Measurements from ENCODE around the gene SPTA1. TPM values are rescaled to one million over a fixed set of nuclear protein-coding genes. Genes with fewer than 3 reads are reported as not detected.
"Not testable (repeated sequence)": the region's sequence is repeated elsewhere in the genome, so short reads cannot be mapped to it uniquely, and the experiment has no call there.

Gene SPTA1
- total RNA-seq, 1 experiment from 2014 or later, result not detected

DNA sequence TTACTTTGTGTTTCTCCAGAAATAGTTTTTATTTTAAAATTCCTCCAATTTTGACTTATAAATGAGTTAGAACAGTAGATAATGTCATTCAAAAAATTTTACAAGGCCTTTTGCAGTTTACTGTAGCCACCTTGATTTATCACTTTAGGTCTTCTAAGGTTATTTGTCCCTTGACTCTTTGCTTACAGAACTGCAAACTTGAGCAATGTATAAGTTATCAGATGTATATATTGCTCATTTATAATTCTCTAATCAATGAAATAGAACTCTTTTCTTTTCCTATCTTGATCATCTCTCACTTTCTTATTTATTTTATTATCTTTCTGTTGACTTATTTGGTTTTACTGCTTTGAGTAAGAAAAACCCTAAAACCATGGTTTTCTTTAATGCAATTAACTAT is 5.8 kb upstream of the SPTA1 start:
- no TSS peak for BruUV-seq (replicated peaks)
- H3K4me1 Mint-ChIP-seq (ENCODE audit: insufficient read depth, unreplicated experiment), result no peaks in the 10 kb centered on the region
- H3K4me3 Mint-ChIP-seq (ENCODE audit: unreplicated experiment), result no peak overlapping the region
- CTCF ChIA-PET, result no interaction called here
- H3K27me3 Mint-ChIP-seq (ENCODE audit: insufficient read depth, unreplicated experiment), result peaks cover 60% of the 10 kb centered on the region
- no peak for DNase-seq (ENCODE audit: unreplicated experiment)
- H3K36me3 Mint-ChIP-seq (ENCODE audit: insufficient read depth, unreplicated experiment), result no peaks in the 10 kb centered on the region
- intact Hi-C loops (cut with micrococcal nuclease), result no loop called here
- TF ChIP-seq, protein P1, sequence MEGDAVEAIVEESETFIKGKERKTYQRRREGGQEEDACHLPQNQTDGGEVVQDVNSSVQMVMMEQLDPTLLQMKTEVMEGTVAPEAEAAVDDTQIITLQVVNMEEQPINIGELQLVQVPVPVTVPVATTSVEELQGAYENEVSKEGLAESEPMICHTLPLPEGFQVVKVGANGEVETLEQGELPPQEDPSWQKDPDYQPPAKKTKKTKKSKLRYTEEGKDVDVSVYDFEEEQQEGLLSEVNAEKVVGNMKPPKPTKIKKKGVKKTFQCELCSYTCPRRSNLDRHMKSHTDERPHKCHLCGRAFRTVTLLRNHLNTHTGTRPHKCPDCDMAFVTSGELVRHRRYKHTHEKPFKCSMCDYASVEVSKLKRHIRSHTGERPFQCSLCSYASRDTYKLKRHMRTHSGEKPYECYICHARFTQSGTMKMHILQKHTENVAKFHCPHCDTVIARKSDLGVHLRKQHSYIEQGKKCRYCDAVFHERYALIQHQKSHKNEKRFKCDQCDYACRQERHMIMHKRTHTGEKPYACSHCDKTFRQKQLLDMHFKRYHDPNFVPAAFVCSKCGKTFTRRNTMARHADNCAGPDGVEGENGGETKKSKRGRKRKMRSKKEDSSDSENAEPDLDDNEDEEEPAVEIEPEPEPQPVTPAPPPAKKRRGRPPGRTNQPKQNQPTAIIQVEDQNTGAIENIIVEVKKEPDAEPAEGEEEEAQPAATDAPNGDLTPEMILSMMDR (IDR thresholded peaks at IDR 0.05; ENCODE audit: unreplicated experiment), result no peak
- no peak overlapping the region for H3K27ac Mint-ChIP-seq (ENCODE audit: low read depth, unreplicated experiment)
- POLR2A ChIA-PET, result interaction anchor here (0.7 to 1.3 kb wide), 2 partner anchors 78 to 710 kb away, joined by 3 to 4 read pairs; no protein-coding TSS in a partner anchor
- no peaks in the 10 kb centered on the region for H3K9me3 Mint-ChIP-seq (ENCODE audit: unreplicated experiment)

DNA sequence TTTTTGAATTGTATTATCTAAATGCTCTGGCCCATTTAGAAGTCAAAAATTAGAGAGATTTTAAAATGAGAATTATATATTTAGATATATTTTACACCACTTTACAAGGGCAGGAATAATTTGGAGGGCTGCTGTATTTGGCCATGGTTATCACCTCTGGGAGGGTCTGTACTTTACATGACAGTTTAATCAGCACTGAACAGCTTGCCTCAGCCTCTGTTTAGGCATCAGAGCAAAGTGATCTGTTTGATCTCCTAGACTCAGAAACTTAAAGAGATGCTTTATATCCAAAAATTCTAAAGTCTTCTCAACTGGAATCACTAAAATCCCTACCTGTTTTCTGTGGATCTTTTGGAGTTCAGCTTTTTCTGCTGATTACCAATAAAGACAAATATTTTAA is 5.4 kb upstream of the SPTA1 start:
- ChIA-PET CTCF (no interaction called here), POLR2A (no interaction called here)
- no peaks in the 10 kb centered on the region for H3K4me1 Mint-ChIP-seq (ENCODE audit: insufficient read depth, unreplicated experiment)
- H3K9me3 Mint-ChIP-seq (ENCODE audit: unreplicated experiment), result no peaks in the 10 kb centered on the region
- TF ChIP-seq, protein P1 (IDR thresholded peaks at IDR 0.05; ENCODE audit: unreplicated experiment), result no peak
- BruUV-seq (replicated peaks), result no TSS peak
- intact Hi-C loops (cut with micrococcal nuclease), result no loop called here
- DNase-seq (ENCODE audit: unreplicated experiment), result no peak
- H3K27me3 Mint-ChIP-seq (ENCODE audit: insufficient read depth, unreplicated experiment), result peaks cover 64% of the 10 kb centered on the region
- no peak overlapping the region for H3K4me3 Mint-ChIP-seq (ENCODE audit: unreplicated experiment)
- H3K27ac Mint-ChIP-seq (ENCODE audit: low read depth, unreplicated experiment), result no peak overlapping the region
- no peaks in the 10 kb centered on the region for H3K36me3 Mint-ChIP-seq (ENCODE audit: insufficient read depth, unreplicated experiment)

DNA sequence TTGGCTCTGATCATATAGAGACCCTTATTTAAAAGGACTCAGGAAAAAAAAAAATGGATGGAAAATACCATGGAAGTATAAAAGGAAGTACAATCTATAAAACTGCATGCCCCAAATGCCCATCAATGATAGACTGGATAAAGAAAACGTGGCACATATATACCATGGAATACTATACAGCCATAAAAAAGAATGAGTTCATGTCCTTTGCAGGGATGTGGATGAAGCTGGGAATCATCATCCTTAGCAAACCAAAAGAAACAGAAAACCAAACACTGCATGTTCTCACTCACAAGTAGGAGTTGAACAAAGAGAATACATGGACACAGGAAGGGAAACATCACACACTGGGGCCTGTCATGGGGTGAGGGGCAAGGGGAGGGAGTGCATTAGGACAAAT is 4.6 kb upstream of the SPTA1 start:
- DNase-seq (ENCODE audit: unreplicated experiment); CTCF ChIA-PET; BruUV-seq (replicated peaks); intact Hi-C loops (cut with micrococcal nuclease); H3K4me1 Mint-ChIP-seq (ENCODE audit: insufficient read depth, unreplicated experiment); H3K27ac Mint-ChIP-seq (ENCODE audit: low read depth, unreplicated experiment); H3K9me3 Mint-ChIP-seq (ENCODE audit: unreplicated experiment); H3K4me3 Mint-ChIP-seq (ENCODE audit: unreplicated experiment); POLR2A ChIA-PET; H3K36me3 Mint-ChIP-seq (ENCODE audit: insufficient read depth, unreplicated experiment): not testable (repeated sequence)
- peaks cover 69% of the 10 kb centered on the region for H3K27me3 Mint-ChIP-seq (ENCODE audit: insufficient read depth, unreplicated experiment)

DNA sequence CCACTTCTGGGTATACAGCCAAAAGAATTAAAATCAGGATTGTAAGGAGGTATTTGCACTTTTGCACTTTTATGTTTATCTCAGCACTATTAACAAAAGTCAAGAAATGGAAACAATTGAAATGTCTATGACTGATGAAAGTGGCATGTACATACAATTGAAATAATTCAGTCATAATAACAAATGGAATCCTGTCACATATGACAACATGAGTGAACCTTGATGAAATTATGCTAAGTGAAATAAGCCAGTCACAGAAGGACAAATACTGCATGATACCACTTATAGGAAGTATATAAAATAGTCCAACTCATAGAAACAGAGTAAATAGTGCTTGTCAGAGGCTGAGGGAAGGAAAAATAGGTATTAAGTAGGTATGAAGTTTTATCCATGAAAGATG is 3.4 kb upstream of the SPTA1 start:
- no peaks in the 10 kb centered on the region for H3K9me3 Mint-ChIP-seq (ENCODE audit: unreplicated experiment)
- TF ChIP-seq, protein P1 (IDR thresholded peaks at IDR 0.05; ENCODE audit: unreplicated experiment), result no peak
- no peaks in the 10 kb centered on the region for H3K4me1 Mint-ChIP-seq (ENCODE audit: insufficient read depth, unreplicated experiment)
- H3K36me3 Mint-ChIP-seq (ENCODE audit: insufficient read depth, unreplicated experiment), result no peaks in the 10 kb centered on the region
- peaks cover 69% of the 10 kb centered on the region for H3K27me3 Mint-ChIP-seq (ENCODE audit: insufficient read depth, unreplicated experiment)
- CTCF ChIA-PET, result no interaction called here
- no peak overlapping the region for H3K27ac Mint-ChIP-seq (ENCODE audit: low read depth, unreplicated experiment)
- intact Hi-C loops (cut with micrococcal nuclease), result no loop called here
- DNase-seq (ENCODE audit: unreplicated experiment), result no peak
- no TSS peak for BruUV-seq (replicated peaks)
- POLR2A ChIA-PET, result no interaction called here
- H3K4me3 Mint-ChIP-seq (ENCODE audit: unreplicated experiment), result no peak overlapping the region

DNA sequence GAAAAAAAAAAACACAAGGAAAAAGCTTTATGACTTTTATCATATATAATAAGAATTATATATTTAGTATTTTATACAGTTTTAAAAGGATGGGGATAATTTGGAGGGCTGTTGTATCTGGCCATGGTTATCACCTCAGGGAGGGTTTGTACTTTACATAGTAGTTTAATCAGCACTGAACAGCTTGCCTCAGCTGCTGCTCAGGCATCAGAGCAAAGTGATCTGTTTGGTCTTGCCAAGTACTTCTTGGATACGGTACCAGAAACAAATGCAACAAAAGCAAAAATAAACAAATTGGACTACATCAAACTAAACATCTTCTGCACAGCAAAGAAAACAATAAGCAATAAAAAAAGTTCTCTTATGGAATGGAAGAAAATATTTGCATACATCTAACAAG is 2.6 kb upstream of the SPTA1 start:
- CTCF ChIA-PET, result interaction anchor here (0.6 kb wide), 1 partner anchor 98 kb away, joined by 3 read pairs; no protein-coding TSS in a partner anchor
- TF ChIP-seq, protein P1 (IDR thresholded peaks at IDR 0.05; ENCODE audit: unreplicated experiment), result no peak
- no TSS peak for BruUV-seq (replicated peaks)

DNA sequence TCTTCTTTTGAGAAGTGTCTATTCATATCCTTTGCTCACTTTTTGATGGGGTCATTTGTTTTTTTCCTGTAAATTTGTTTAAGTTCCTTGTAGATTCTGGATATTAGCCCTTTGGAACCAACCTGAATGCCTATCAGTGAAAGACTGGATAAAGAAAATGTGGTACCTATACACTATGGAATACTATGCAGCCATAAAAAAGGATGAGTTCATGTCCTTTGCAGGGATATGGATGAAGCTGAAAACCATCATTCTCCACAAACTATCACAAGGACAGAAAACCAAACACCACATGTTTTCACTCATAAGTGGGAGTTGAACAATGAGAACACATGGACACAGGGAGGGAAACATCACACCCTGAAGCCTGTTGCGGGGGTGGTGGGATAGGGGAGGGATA is 1.8 kb upstream of the SPTA1 start:
- H3K9me3 Mint-ChIP-seq (ENCODE audit: unreplicated experiment); intact Hi-C loops (cut with micrococcal nuclease); CTCF ChIA-PET; BruUV-seq (replicated peaks); DNase-seq (ENCODE audit: unreplicated experiment); H3K36me3 Mint-ChIP-seq (ENCODE audit: insufficient read depth, unreplicated experiment); H3K4me3 Mint-ChIP-seq (ENCODE audit: unreplicated experiment); POLR2A ChIA-PET; H3K4me1 Mint-ChIP-seq (ENCODE audit: insufficient read depth, unreplicated experiment); H3K27ac Mint-ChIP-seq (ENCODE audit: low read depth, unreplicated experiment): not testable (repeated sequence)
- H3K27me3 Mint-ChIP-seq (ENCODE audit: insufficient read depth, unreplicated experiment), result peaks cover 79% of the 10 kb centered on the region

More for the DNA sequence above, 2.6 kb upstream of the SPTA1 start:
- no peak overlapping the region for H3K4me3 Mint-ChIP-seq (ENCODE audit: unreplicated experiment)
- no peaks in the 10 kb centered on the region for H3K4me1 Mint-ChIP-seq (ENCODE audit: insufficient read depth, unreplicated experiment)
- H3K9me3 Mint-ChIP-seq (ENCODE audit: unreplicated experiment), result no peaks in the 10 kb centered on the region
- POLR2A ChIA-PET, result interaction anchor here (0.6 kb wide), 1 partner anchor 322 kb away, joined by 3 read pairs; no protein-coding TSS in a partner anchor
- no peaks in the 10 kb centered on the region for H3K36me3 Mint-ChIP-seq (ENCODE audit: insufficient read depth, unreplicated experiment)
- H3K27ac Mint-ChIP-seq (ENCODE audit: low read depth, unreplicated experiment), result no peak overlapping the region
- intact Hi-C loops (cut with micrococcal nuclease), result no loop called here
- peaks cover 71% of the 10 kb centered on the region for H3K27me3 Mint-ChIP-seq (ENCODE audit: insufficient read depth, unreplicated experiment)
- DNase-seq (ENCODE audit: unreplicated experiment), result no peak
